Hematopoietic multipotent progenitor cell treated with erythropoietin and hydrocortisone succinate and interleukin-3 and kit ligand, for 6 days (in vitro differentiated cells): ENCODE measurements around the gene RAB3GAP2.
"Not testable (repeated sequence)": the region's sequence is repeated elsewhere in the genome, so short reads cannot be mapped to it uniquely, and the experiment has no call there.

Experiments
- DNase-seq: peaks from one replicate; pipeline ENCODE4 v3.0.0-alpha.2; 2015

Gene RAB3GAP2

DNA sequence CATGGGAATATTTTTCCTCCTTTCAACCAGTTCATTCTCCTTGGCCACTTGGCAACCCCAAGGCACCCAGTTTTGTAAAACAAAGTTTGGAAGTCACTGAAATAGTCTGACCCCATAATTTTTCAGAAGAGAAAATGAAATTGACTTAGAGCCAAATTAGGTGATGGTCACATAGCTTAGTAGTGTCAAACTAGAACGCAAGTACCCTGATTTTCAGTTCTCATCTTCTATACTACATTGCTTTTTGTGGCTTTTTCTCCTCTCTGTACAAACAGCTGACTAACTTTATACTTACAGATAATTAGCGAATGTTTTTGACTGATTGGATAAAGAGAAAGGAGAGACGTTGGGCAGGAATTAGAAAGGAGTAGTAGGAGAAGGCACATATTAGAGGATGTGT is 145.2 kb downstream of the RAB3GAP2 start:
- DNase-seq = no peak

DNA sequence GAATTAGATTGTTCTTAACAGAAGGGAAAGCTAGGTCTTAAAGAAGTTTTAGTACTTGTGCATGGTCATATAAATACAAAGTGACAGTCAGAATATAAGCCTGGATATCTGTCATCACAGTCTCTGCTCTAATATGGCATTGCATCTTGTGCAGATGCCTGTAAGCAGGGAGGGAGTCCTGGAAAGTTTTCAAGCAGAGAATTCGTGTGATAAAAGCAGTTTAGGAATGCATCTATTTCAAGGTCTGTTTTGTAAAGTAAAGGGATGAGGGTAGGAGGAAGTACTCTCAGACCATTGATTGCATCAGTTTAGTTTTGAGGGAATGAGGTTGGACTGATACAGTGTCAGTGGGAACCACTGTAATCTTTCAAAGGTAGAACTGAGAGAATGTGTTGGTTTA is 147.7 kb downstream of the RAB3GAP2 start:
- peak; percentile 6 for DNase-seq

DNA sequence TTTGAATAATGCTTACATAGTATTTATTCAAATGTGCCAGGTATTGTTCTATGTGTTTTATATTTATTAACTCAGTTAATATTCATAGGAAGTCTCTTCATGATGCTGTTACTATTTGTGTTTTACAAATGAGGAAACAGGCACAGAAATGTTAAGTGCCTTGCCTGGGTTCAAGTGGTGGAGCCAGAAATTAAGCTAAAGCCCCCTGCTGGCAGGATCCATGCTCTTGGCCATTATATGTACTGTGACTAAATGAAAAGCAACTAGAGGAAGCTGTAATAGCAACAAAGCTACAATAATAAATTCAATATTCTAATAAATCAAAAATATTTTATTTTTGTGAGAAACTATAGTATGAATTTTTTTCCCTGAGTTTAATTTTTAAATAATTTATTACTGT is 148.4 kb downstream of the RAB3GAP2 start:
- DNase-seq = peak; percentile 66

DNA sequence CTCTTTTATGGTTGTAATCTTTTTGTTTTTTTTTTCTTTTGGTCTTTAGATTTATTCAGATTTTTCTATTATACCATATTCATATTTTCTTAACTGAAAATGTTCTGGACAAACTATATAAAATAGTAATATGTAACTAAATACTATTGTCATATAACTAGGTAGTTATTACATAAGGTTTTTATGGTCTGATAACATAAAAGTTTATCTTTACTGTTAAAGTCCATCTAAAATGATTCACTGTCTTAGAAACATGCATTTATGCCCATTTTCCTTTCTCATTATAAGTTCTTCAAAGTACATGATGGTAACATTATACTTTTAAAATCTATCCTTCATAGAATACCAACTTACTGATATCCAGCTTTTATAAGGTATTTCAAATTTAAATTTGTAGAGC is 149.2 kb downstream of the RAB3GAP2 start:
- DNase-seq = no peak

DNA sequence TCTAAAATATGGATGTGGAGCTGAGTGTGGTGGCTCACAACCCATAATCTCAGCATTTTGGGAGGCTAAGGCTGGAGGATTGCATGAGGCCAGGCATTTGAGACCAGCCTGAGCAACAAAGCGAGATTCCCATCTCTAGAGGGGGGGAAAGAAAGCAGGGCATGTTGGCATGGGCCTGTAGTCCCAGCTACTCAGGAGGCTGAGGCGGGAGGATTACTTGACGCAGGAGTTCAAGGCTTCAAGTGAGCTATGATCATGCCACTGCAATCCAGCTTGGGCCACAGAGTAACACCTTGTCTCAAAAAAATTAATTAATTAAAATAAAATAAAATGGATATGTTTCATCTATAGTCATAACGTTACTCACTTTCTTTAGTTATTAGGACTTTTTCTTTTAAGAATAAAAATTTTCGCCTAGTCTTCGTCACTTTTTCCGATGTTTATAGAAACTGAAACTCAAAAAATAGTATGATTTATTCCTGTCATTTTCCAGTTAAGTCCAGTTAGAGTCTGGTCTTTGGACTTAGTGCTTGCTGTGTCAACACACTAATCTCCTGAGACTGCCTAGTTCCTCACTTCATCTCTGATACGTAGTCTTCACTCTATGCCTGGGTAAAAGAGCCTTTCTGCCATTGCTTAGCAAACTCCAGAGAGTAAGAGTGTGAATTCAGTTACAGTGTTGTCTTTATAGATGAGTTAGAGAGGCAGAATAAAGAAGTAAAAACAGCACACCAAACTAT is 150.3 kb downstream of the RAB3GAP2 start:
- DNase-seq = no peak

DNA sequence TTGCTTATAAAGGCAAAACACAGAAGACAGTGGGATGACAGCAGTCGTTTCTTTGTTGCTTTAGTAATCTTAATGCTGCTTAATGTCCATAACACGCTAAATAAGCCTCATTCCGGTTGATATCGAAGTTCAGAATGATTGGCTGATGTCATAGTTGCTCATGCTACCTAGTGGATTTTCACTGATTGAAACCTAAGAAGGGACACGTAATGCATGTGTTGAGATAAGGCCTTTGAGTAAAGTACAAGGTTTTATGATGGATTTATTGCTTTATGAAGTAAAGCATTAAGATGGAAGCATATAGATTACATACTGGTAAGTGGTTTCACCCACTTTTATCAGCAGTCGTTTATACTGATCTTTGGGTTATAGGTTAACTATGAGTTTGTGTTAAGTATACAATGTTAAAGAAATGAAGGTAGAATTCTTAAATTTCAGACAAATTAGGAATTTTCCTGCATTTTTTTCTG is 153.2 kb downstream of the RAB3GAP2 start:
- DNase-seq = no peak

DNA sequence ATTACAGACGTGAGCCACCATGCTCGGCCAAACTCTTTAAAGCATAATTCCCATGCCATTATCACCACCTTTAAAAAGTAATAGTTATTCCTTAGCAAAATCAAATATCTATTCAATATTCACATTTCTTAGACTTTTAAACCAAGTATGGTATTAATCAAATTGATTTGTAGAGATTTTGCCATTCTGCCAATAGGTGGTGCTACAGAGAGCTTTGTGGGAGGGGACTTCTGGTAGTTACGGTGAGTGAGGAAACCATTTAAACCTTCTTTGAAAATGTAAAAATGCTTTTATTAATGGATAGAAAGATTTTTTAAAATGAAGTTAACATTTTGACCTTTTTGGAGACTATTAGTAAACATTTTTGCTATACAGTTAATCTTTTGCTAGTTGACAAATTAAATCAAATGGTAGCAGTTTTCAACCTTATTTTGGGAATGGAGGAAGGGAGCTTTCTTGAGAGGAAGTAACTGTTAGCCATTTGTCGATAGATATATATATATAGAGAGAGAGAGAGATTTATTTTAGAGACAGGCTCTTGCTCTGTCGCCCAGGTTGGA is 159.0 kb downstream of the RAB3GAP2 start:
- DNase-seq = peak; percentile 78

DNA sequence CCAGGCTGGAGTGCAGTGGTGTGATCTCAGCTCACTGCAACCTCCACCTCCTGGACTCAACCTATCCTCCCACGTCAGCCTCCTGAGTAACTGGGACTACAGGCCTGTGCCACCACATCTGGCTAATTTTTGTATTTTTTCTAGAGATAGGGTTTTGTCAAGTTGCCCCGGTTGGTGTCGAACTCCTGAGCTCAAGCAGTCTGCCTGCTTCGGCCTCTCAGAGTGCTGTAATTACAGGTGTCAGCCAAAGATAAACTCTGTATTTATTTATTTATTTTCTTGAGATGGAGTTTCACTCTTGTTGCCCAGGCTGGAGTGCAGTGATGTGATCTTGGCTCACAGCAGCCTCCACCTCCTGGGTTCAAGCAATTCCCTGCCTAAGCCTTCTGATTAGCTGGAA is 159.7 kb downstream of the RAB3GAP2 start:
- not testable (repeated sequence) for DNase-seq

DNA sequence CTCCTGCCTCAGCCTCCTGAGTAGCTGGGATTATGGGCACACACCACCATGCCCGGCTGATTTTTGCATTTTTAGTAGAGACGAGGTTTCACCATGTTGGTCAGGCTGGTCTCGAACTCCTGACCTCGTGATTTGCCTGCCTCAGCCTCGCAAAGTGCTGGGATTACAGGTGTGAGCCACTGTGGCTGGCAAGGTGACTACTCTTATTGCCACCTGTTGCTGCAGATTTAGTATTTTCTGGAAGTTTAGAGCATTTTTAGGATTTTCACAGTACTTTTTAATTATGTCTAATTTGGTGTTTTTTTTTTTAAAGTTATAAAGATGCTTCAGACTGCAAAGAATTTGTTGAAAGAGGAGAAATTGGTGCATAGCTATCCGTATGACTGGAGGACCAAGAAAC is 161.8 kb downstream of the RAB3GAP2 start:
- DNase-seq = not testable (repeated sequence)

DNA sequence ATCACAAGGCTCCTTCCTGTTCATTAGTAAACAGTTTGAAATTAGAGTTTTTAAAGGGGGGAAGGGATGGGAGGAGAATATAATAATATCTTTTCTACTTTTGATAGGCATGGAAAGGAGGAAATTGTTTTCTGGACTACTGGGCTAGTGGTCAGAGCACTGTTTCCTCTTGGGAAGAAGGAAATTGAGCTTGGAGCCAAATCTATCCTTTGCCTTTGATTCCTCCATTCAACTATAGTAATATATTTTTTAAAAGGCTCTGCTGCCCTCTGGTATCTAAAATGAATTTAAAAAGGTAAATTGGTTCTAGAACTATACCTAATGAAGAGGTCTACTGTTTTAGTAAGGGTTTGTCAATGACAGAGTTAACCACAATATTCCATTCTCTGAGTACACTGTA is 172.4 kb downstream of the RAB3GAP2 start:
- DNase-seq = no peak
